Keratinocyte (primary cell): ENCODE results near the gene CUL4A. TPM values are rescaled to one million over a fixed set of nuclear protein-coding genes. Genes with fewer than 3 reads are reported as not detected.

ENCODE experiments used
- DNase-seq: peaks from one replicate; pipeline ENCODE4 v3.0.0-alpha.2; 2011; ENCODE audit warnings: low read depth, missing footprints, low spot score
- FAIRE-seq: peaks from 2 replicates; lab custom pipeline; 2011; peaks lifted over from hg19 to GRCh38; lab: Jason Lieb, UNC
- H2AFZ ChIP-seq: 2 replicates; pipeline ENCODE4 v1.6.0; 2012; ENCODE audit warnings: low read length, control low read depth, inconsistent platforms; ENCODE audit not compliant: control insufficient read depth
- H3K27ac ChIP-seq: 2 replicates; pipeline ENCODE4 v1.5.1; 2011; ENCODE audit warnings: low read length; ENCODE audit not compliant: control insufficient read depth, insufficient read depth
- H3K27me3 ChIP-seq: 3 replicates; pipeline ENCODE4 v1.6.0; 2011; ENCODE audit warnings: low read length; ENCODE audit not compliant: control insufficient read depth, insufficient read depth; ENCODE audit errors: extremely low read depth
- H3K36me3 ChIP-seq, 2 experiments: 2 replicates in 1 of 2; 3 replicates in 1 of 2; pipeline ENCODE4 v1.5.1; 2011; ENCODE audit warnings: low read length in 2 of 2, mild to moderate bottlenecking in 1 of 2; ENCODE audit not compliant: control insufficient read depth in 2 of 2, insufficient read depth in 2 of 2; ENCODE audit errors: extremely low read depth in 1 of 2
- H3K4me1 ChIP-seq: 3 replicates; pipeline ENCODE4 v1.5.1; 2011; ENCODE audit warnings: low read length; ENCODE audit not compliant: control insufficient read depth, insufficient read depth; ENCODE audit errors: extremely low read depth
- H3K4me2 ChIP-seq: 3 replicates; pipeline ENCODE4 v1.6.0; 2011; ENCODE audit warnings: low read depth, low read length; ENCODE audit not compliant: control insufficient read depth, insufficient read depth; ENCODE audit errors: extremely low read depth
- H3K4me3 ChIP-seq, 3 experiments: fragments of 200-600 bp in 1 of 3; sonication (generic) in 1 of 3; 2 replicates in 2 of 3; 3 replicates in 1 of 3; pipeline ENCODE4 v1.5.1; 2011 to 2016; ENCODE audit warnings: low read length in 3 of 3, mild to moderate bottlenecking in 3 of 3, control low read depth in 2 of 3, inconsistent platforms in 1 of 3, low read depth in 1 of 3, mixed read lengths in 1 of 3, mixed run types in 1 of 3, moderate library complexity in 1 of 3; ENCODE audit not compliant: control insufficient read depth in 2 of 3, insufficient read depth in 2 of 3; ENCODE audit errors: extremely low read depth in 1 of 3
- H3K79me2 ChIP-seq: 2 replicates; pipeline ENCODE4 v1.6.0; 2012; ENCODE audit warnings: low read length; ENCODE audit not compliant: control insufficient read depth, insufficient read depth
- H3K9ac ChIP-seq: 3 replicates; pipeline ENCODE4 v1.6.0; 2011; ENCODE audit warnings: low read length; ENCODE audit not compliant: control insufficient read depth, insufficient read depth; ENCODE audit errors: extremely low read depth
- H3K9me1 ChIP-seq: 3 replicates; pipeline ENCODE4 v1.6.0; 2011; ENCODE audit warnings: low read length; ENCODE audit not compliant: control insufficient read depth, insufficient read depth; ENCODE audit errors: extremely low read depth
- H3K9me3 ChIP-seq: 2 replicates; pipeline ENCODE4 v1.5.1; 2012; ENCODE audit warnings: low read depth, low read length; ENCODE audit not compliant: control insufficient read depth
- H4K20me1 ChIP-seq: 3 replicates; pipeline ENCODE4 v1.6.0; 2011; ENCODE audit warnings: low read length; ENCODE audit not compliant: control insufficient read depth, insufficient read depth; ENCODE audit errors: extremely low read depth
- CTCF ChIP-seq, 3 experiments: IDR thresholded peaks in 1 of 3; conservative IDR thresholded peaks in 1 of 3; optimal IDR thresholded peaks in 1 of 3; 2 replicates in 2 of 3; 3 replicates in 1 of 3; pipeline versions ENCODE3 to v1.5.1; 2011; ENCODE audit warnings: low read length in 3 of 3, mild to moderate bottlenecking in 3 of 3, moderate library complexity in 2 of 3, control low read depth in 1 of 3, inconsistent platforms in 1 of 3; ENCODE audit not compliant: insufficient read depth in 2 of 3; ENCODE audit errors: extremely low read depth in 1 of 3
- EZH2 ChIP-seq: IDR thresholded peaks from one replicate; pipeline ENCODE4 v1.6.1; 2012; ENCODE audit warnings: inconsistent platforms, mild to moderate bottlenecking, low read length, moderate library complexity
- dilution Hi-C: fragments of 300-500 bp; cut with MboI; formaldehyde crosslinking; loops from one replicate; pipeline ENCODE4 v1.7.0; 2020; ENCODE audit warnings: low sequenced_read_pairs; ENCODE audit not compliant: extremely low pct_ligation_motif_present
- polyA plus RNA-seq, 5 experiments: library from polyadenylated mRNA; depleted of rRNA in 3 of 5; stranded (reverse) in 3 of 5; stranded (forward) in 1 of 5; unstranded in 1 of 5; fragments of >200 nt; gene quantifications; 1 replicate in 1 of 5; 2 replicates in 3 of 5; 3 replicates in 1 of 5; pipeline versions ENCODE4 v1.2.1 to v1.2.3, GENCODE V29; 2011 to 2012; ENCODE audit warnings: missing spikeins in 2 of 5, low read depth in 1 of 5, low replicate concordance in 1 of 5

The CUL4A gene
- polyA plus RNA-seq, 1 donor (not counting 4 experiments of a cell fraction or from before 2014, with no cell fraction given), result 57.3 TPM

- Histone ChIP-seq H4K20me1 (peaks cover 3% of the 10 kb centered on the region), H3K9me3 (no peaks in the 10 kb centered on the region), H2AFZ (no peak overlapping the region), H3K4me3 (no peak overlapping the region), H3K9me1 (no peaks in the 10 kb centered on the region), H3K4me2 (no peak overlapping the region), H3K9ac (no peak overlapping the region), H3K4me1 (peaks cover 4% of the 10 kb centered on the region), H3K27me3 (no peaks in the 10 kb centered on the region), H3K36me3 (peaks cover 18 to 44% of the 10 kb centered on the region in 2 experiments), H3K27ac (no peak overlapping the region), H3K79me2 (no peaks in the 10 kb centered on the region)
- dilution Hi-C loops, result no loop called here
- DNase-seq (no peak), FAIRE-seq (no peak)
- TF ChIP-seq EZH2, result no peak
- TF ChIP-seq CTCF (optimal IDR thresholded peaks at IDR 0.05 in 1 of 3, IDR thresholded peaks at IDR 0.05 in 1 of 3, conservative IDR thresholded peaks at IDR 0.05 in 1 of 3; ENCODE audit: extremely low read depth in 1 of 3, insufficient read depth in 2 of 3, low read length in 3 of 3), result no peak
Observed at GRCh38 chr13:113176822-113177221, 32.6 kb upstream of the CUL4A start.

DNA sequence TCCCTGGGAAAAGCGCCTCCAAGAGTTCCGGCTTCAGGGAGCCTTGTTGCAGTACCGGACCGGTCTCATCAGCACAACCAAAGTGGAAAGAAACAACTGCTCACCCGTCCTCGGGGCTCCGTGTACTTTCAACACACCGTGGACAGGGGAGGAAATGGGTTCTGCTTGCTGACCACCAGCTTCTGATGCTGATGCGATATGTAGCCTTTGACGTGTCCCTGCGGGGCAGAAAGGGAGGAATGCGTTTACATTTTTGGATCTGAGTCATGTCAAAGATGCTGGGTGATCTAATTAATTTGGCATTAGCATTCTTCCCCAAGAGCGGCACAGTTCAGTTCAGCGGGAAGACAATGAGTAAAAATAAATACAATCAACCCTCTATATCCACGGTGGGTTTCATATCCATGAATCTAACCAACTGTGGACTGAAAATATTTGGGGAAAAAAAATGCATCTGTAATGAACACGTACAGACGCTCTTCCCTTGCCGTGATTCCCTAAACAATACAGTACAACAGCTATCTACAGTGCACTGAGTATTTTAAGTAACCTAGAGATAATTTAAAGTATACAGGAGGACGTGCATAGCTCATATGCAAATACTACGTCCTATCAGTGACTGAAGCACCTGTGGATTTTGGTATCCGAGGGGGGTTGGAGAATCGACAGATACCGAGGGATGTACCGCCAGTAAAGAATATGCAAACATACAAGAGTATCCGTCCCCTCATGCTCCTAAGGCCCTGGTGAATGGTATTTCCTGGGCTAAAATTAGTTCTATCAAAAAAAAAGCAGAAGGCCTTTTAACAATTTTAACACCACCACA, 31.1 kb upstream of the CUL4A start:
- dilution Hi-C loops, result no loop called here
- no peak overlapping the region for H3K4me3 ChIP-seq
- no peak overlapping the region for H3K4me2 ChIP-seq
- no peak overlapping the region for H2AFZ ChIP-seq
- no peak for FAIRE-seq
- no peak for DNase-seq
- no peaks in the 10 kb centered on the region for H3K9me3 ChIP-seq
- H4K20me1 ChIP-seq, result peaks cover 3% of the 10 kb centered on the region
- no peaks in the 10 kb centered on the region for H3K9me1 ChIP-seq
- peaks cover 21 to 35% of the 10 kb centered on the region in 2 experiments for H3K36me3 ChIP-seq
- TF ChIP-seq CTCF (optimal IDR thresholded peaks at IDR 0.05 in 1 of 3, IDR thresholded peaks at IDR 0.05 in 1 of 3, conservative IDR thresholded peaks at IDR 0.05 in 1 of 3; ENCODE audit: extremely low read depth in 1 of 3, insufficient read depth in 2 of 3, low read length in 3 of 3) (no peak), EZH2 (no peak)
- H3K9ac ChIP-seq, result no peak overlapping the region
- H3K79me2 ChIP-seq, result no peaks in the 10 kb centered on the region
- H3K27ac ChIP-seq, result no peak overlapping the region
- H3K4me1 ChIP-seq, result peaks cover 4% of the 10 kb centered on the region
- no peaks in the 10 kb centered on the region for H3K27me3 ChIP-seq
